Smooth muscle cell (in vitro differentiated cells): ENCODE data around the gene HES5. TPM values are rescaled to one million over a fixed set of nuclear protein-coding genes. Genes with fewer than 3 reads are reported as not detected.

Experiments
- DNase-seq: peaks from one replicate; lab custom pipeline; 2025; ENCODE audit not compliant: unreplicated experiment; lab: John Stamatoyannopoulos, UW
- H2AFZ ChIP-seq: fragments of 200-600 bp; sonication (generic); 2 replicates; pipeline ENCODE4 v1.6.0; 2016; ENCODE audit warnings: antibody characterized with exemption, low read depth, mild to moderate bottlenecking
- H3F3A ChIP-seq: fragments of 200-600 bp; sonication (generic); 2 replicates; pipeline ENCODE4 v1.6.0; 2017; ENCODE audit warnings: antibody characterized with exemption, low read depth
- H3K27ac ChIP-seq: fragments of 200-600 bp; sonication (generic); 2 replicates; pipeline ENCODE4 v1.5.1; 2016; ENCODE audit warnings: low read depth, mild to moderate bottlenecking
- H3K27me3 ChIP-seq: fragments of 200-600 bp; sonication (generic); 2 replicates; pipeline ENCODE4 v1.6.1; 2016; ENCODE audit warnings: low read depth, mild to moderate bottlenecking
- H3K36me3 ChIP-seq: fragments of 200-600 bp; sonication (generic); 2 replicates; pipeline ENCODE4 v1.5.1; 2016; ENCODE audit warnings: low read depth
- H3K4me1 ChIP-seq: fragments of 200-600 bp; sonication (generic); 2 replicates; pipeline ENCODE4 v1.5.1; 2016; ENCODE audit warnings: low read depth
- H3K4me2 ChIP-seq: fragments of 200-600 bp; sonication (generic); 2 replicates; pipeline ENCODE4 v1.6.0; 2016; ENCODE audit warnings: mild to moderate bottlenecking
- H3K4me3 ChIP-seq: fragments of 200-600 bp; sonication (generic); 2 replicates; pipeline ENCODE4 v1.5.1; 2016; ENCODE audit warnings: mild to moderate bottlenecking
- H3K79me2 ChIP-seq: fragments of 200-600 bp; sonication (generic); 2 replicates; pipeline ENCODE4 v1.6.0; 2016; ENCODE audit warnings: low read depth, mild to moderate bottlenecking
- H3K9ac ChIP-seq: fragments of 200-600 bp; sonication (generic); 2 replicates; pipeline ENCODE4 v1.6.0; 2016; ENCODE audit warnings: low read depth
- H3K9me3 ChIP-seq: fragments of 200-600 bp; sonication (generic); replicated peaks from 2 replicates; pipeline ENCODE4 v1.5.1; 2016; ENCODE audit warnings: low read depth
- H4K20me1 ChIP-seq: fragments of 200-600 bp; sonication (generic); 2 replicates; pipeline ENCODE4 v1.6.0; 2016; ENCODE audit warnings: low read depth
- CTCF ChIP-seq: fragments of 200-600 bp; sonication (generic); IDR thresholded peaks from 2 replicates; pipeline ENCODE4 v1.5.1; 2017; ENCODE audit warnings: borderline replicate concordance, mild to moderate bottlenecking, antibody characterized with exemption; ENCODE audit not compliant: insufficient read depth, poor library complexity, severe bottlenecking
- WGBS: methylation state at CpG from one replicate; pipeline ENCODE4 v1.1.7; 2016; ENCODE audit warnings: low lambda C conversion rate; 5-methylcytosine and 5-hydroxymethylcytosine counted together
- polyA plus RNA-seq: library from polyadenylated mRNA; unstranded; fragments of >200 nt; fragmentation: Nextera tagmentation; extraction: Ambion mirVana; gene quantifications from 2 replicates; pipeline ENCODE4 v1.2.1, GENCODE V29; 2016
- total RNA-seq: library from RNA; depleted of rRNA; stranded (reverse); fragments of >200 nt; gene quantifications from 2 replicates; pipeline ENCODE4 v1.2.3, GENCODE V29; 2014

HES5 gene
- total and polyA plus RNA-seq, 2 experiments from 2014 or later: 1.6 to 1.7 TPM

DNA sequence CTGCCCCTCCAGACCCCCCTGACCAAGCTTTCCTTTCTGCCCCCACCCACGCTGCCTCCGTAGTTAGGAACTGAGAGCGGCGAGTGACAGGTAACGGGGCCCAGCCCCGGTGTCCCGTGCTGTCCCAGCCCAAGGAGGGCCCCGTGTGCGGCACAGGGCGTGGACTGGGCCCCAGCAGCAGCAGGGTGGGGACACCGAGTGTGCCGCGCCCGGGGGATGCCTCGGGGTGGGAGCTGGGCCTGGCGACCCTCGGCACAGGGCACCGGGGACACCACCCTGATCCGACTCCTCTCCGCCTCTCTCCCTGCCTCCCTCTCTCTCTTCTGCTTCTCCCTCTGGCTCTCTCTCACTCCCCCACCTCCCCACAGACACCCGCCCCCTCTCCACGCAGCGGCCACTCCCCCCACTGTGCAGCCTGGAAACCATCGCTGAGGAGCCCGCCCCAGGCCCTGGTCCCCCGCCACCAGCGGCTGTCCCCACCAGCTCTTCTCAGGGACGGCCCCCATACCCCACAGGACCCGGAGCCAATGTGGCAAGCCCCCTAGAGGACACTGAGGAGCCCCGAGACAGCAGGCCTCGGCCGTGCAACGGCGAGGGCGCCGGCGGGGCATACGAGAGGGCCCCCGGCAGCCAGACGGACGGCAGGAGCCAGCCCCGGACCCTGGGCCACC lies 26.4 kb downstream of the HES5 start:
- H3K9ac ChIP-seq: no peak overlapping the region
- H3K36me3 ChIP-seq: no peaks in the 10 kb centered on the region
- H4K20me1 ChIP-seq: peaks cover 22% of the 10 kb centered on the region
- no peaks in the 10 kb centered on the region for H3K9me3 ChIP-seq
- no peaks in the 10 kb centered on the region for H3K4me1 ChIP-seq
- no peak overlapping the region for H3K4me3 ChIP-seq
- H3K27ac ChIP-seq: no peak overlapping the region
- TF ChIP-seq CTCF: no peak
- no peaks in the 10 kb centered on the region for H3F3A ChIP-seq
- H3K27me3 ChIP-seq: no peaks in the 10 kb centered on the region
- 79% methylated on average over 19 of the region's 42 CpGs for WGBS
- DNase-seq: no peak
- H3K79me2 ChIP-seq: no peaks in the 10 kb centered on the region
- H2AFZ ChIP-seq: no peak overlapping the region
- no peak overlapping the region for H3K4me2 ChIP-seq

DNA sequence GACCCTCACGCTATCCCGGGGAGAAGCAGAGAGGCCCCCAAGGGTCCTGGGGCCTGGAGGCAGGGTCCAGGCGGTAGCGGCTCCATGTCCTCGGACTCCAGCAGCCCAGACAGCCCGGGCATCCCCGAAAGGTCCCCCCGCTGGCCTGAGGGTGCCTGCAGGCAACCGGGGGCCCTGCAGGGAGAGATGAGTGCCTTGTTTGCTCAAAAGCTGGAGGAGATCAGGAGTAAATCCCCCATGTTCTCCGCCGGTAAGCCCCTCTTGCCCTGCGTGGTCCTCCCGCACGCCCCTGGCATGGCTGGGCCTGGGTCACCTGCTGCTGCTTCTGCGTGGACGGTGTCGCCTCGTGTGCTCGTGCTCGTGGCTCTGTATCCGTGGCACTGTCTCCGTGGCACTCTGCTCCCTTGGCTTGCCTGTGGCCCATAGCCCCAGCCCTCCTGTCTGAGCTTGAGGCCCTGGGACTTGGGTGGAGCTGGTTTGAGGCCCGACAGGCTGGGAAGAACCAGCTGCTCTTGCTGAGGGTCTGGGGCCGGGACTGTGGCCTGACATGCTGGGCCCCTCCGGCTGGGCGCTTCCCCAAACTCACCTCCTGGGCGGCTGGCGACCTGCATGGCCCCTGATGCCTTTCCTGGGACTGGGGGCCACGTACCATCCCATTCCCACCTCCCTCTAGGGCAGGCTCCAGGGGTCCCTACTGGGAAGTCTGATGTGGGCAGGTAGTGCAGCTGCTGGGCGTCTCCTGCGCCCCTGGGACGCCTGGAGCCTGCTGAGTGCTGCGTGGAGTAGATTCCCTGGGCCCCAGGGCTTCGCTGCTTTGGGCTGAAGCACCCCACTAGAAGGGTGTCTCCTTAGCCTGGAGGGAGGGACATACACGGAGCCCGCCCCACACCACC lies 27.2 kb downstream of the HES5 start:
- Histone ChIP-seq H3K4me2 (no peak overlapping the region), H3K27me3 (no peaks in the 10 kb centered on the region), H3K36me3 (no peaks in the 10 kb centered on the region), H3K9me3 (no peaks in the 10 kb centered on the region), H3K4me1 (no peaks in the 10 kb centered on the region), H3F3A (no peaks in the 10 kb centered on the region), H3K9ac (no peak overlapping the region), H2AFZ (no peak overlapping the region), H3K27ac (no peak overlapping the region), H3K4me3 (no peak overlapping the region), H4K20me1 (peaks cover 15% of the 10 kb centered on the region), H3K79me2 (no peaks in the 10 kb centered on the region)
- no peak for DNase-seq
- WGBS: 91% methylated on average over 36 of the region's 36 CpGs
- TF ChIP-seq CTCF: no peak

DNA sequence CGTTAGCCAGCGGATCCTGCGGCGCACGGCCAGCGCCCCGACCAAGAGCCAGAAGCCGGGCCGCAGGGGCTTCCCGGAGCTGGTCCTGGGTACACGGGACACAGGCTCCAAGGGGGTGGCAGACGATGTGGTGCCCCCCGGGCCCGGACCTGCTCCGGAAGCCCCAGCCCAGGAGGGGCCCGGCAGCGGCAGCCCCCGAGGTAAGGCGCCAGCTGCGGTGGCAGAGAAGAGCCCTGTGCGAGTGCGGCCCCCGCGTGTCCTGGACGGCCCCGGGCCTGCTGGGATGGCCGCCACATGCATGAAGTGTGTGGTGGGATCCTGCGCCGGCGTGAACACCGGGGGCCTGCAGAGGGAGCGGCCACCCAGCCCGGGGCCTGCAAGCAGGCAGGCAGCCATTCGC lies 27.9 kb downstream of the HES5 start:
- H3K9ac ChIP-seq: no peak overlapping the region
- no peak for TF ChIP-seq CTCF
- H4K20me1 ChIP-seq: peaks cover 8% of the 10 kb centered on the region
- H3K4me3 ChIP-seq: no peak overlapping the region
- H3K4me1 ChIP-seq: no peaks in the 10 kb centered on the region
- no peak overlapping the region for H3K27ac ChIP-seq
- H2AFZ ChIP-seq: no peak overlapping the region
- no peaks in the 10 kb centered on the region for H3K27me3 ChIP-seq
- WGBS: 94% methylated on average over 32 of the region's 34 CpGs
- no peaks in the 10 kb centered on the region for H3K79me2 ChIP-seq
- no peak overlapping the region for H3K4me2 ChIP-seq
- no peak for DNase-seq
- no peaks in the 10 kb centered on the region for H3F3A ChIP-seq
- H3K9me3 ChIP-seq: no peaks in the 10 kb centered on the region
- H3K36me3 ChIP-seq: no peaks in the 10 kb centered on the region
